Thoracic aorta (tissue), 2 donors: ENCODE results near the gene MRPL55. TPM values are rescaled to one million over a fixed set of nuclear protein-coding genes. Genes with fewer than 3 reads are reported as not detected.

ENCODE experiments used
- ATAC-seq: fragments of 150-250 bp; one replicate; pipeline ENCODE4 v1.8.0; 2017; ENCODE audit warnings: low read depth; ENCODE audit not compliant: insufficient number of reproducible peaks, low FRiP score
- DNase-seq: peaks from one replicate; pipeline ENCODE4 v3.0.0-alpha.2; 2020; ENCODE audit warnings: low spot score
- H3K27ac ChIP-seq, 2 donors: fragments of 200-600 bp; sonication (generic); 1 replicate in 1 of 2; 2 replicates in 1 of 2; pipeline ENCODE4 v1.5.1; 2016; ENCODE audit warnings: mild to moderate bottlenecking in 2 of 2, moderate library complexity in 2 of 2
- H3K27me3 ChIP-seq: fragments of 200-600 bp; sonication (generic); replicated peaks from 2 replicates; pipeline ENCODE4 v1.6.0; 2016; ENCODE audit warnings: mild to moderate bottlenecking; ENCODE audit not compliant: insufficient read depth
- H3K36me3 ChIP-seq: fragments of 200-600 bp; sonication (generic); one replicate; pipeline ENCODE4 v1.5.1; 2016
- H3K4me1 ChIP-seq, 2 donors: fragments of 200-600 bp; sonication (generic); 1 replicate in 1 of 2; 2 replicates in 1 of 2; pipeline versions ENCODE4 v1.5.1 to v1.6.0; 2016; ENCODE audit warnings: low read depth in 2 of 2, mild to moderate bottlenecking in 1 of 2; ENCODE audit not compliant: control insufficient read depth in 1 of 2
- H3K4me3 ChIP-seq: fragments of 200-600 bp; sonication (generic); 2 replicates; pipeline ENCODE4 v1.5.1; 2016; ENCODE audit warnings: mild to moderate bottlenecking
- H3K9me3 ChIP-seq: fragments of 200-600 bp; sonication (generic); 2 replicates; pipeline ENCODE4 v1.5.1; 2016
- total RNA-seq, 2 donors: library from RNA; depleted of rRNA; stranded (reverse); fragments of >200 nt; gene quantifications; one replicate each; pipeline versions ENCODE4 v1.1.0 to v1.2.3, GENCODE V29; 2016
- TF ChIP-seq, protein P1 (sequence below): fragments of 200-600 bp; sonication (generic); IDR thresholded peaks from one replicate; pipeline ENCODE4 v1.5.1; 2019; ENCODE audit warnings: antibody characterized with exemption

MRPL55 gene
- total RNA-seq, 2 donors from 2014 or later, result 32.4 to 79.3 TPM

DNA sequence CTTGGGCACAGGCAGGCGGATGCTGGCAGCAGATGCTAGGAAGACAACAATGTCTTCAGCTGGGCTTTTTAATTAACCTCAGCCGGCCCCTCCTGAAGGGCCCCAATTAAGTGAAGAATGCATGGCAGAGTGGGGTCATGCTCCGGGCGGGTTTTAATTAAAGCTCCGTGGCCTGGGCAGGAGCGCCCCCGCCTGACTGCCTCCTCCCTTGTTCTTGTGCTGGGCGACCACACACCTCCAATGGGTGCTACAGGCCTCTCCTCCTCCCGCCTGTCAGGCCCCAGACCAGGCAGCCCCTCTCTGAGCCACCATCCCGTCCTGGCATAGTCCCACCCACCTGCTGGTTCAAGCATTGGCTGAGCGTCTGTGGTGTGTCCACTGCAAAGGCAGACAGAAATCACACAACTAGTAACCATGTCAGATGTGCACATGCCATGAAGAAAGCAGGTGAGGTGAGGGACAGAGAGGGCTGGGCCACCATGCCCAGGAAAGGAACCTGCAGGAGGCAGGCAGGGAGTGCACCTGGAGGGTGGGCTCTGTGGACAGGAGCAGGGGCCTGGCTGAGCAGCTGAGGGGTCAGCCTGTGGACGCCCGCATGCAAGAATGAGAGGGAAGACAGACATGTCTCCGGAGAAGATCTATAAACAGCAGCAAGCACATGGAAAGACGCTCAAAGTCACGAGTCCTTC, 35.1 kb downstream of the MRPL55 start:
- DNase-seq (no peak), ATAC-seq (no peak)
- Histone ChIP-seq H3K9me3 (no peaks in the 10 kb centered on the region), H3K27ac (no peak overlapping the region), H3K4me3 (no peak overlapping the region), H3K27me3 (no peaks in the 10 kb centered on the region), H3K36me3 (no peaks in the 10 kb centered on the region), H3K4me1 (no peaks in the 10 kb centered on the region)
- TF ChIP-seq, protein P1, sequence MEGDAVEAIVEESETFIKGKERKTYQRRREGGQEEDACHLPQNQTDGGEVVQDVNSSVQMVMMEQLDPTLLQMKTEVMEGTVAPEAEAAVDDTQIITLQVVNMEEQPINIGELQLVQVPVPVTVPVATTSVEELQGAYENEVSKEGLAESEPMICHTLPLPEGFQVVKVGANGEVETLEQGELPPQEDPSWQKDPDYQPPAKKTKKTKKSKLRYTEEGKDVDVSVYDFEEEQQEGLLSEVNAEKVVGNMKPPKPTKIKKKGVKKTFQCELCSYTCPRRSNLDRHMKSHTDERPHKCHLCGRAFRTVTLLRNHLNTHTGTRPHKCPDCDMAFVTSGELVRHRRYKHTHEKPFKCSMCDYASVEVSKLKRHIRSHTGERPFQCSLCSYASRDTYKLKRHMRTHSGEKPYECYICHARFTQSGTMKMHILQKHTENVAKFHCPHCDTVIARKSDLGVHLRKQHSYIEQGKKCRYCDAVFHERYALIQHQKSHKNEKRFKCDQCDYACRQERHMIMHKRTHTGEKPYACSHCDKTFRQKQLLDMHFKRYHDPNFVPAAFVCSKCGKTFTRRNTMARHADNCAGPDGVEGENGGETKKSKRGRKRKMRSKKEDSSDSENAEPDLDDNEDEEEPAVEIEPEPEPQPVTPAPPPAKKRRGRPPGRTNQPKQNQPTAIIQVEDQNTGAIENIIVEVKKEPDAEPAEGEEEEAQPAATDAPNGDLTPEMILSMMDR, result no peak

DNA sequence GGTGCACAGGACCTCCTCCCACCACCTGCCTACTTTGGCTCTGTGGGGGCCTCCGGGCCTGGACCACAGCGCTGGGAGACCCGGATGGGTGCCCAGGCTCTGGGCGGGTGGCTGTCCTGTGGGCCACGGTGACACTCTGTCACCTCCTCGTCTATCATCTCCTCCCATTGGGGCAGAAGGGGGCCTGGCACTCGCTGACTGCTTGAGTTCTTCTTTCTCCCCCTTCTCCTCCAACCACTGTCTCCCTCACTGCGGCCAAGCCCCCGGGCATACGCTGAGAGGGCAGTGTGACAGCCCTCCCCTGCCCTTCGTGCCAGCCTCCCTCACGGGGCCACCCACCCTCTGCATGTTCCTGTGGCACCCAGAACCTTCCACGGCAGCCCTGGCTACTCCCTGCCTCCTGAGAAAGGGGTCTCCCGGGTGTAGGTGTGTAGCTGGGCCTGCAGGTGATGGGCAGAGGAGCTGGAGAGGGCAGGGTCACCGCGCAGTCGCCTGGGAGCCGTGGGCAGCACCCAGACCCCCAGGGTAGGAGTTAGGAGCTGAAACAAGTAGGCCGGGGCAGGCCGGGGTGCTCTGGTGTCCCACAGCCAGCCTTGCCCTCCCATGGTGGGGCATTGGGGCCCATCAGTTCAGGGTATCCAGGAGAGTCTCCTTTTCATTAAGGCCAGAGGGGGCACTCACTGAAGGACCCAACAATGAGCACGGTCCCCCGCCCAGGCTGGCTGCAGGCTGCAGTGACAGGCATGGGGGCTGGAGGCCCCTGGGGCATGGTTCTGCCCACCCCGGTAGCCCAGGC, 35.8 kb downstream of the MRPL55 start:
- no peak for ATAC-seq
- TF ChIP-seq, protein P1, result no peak

DNA sequence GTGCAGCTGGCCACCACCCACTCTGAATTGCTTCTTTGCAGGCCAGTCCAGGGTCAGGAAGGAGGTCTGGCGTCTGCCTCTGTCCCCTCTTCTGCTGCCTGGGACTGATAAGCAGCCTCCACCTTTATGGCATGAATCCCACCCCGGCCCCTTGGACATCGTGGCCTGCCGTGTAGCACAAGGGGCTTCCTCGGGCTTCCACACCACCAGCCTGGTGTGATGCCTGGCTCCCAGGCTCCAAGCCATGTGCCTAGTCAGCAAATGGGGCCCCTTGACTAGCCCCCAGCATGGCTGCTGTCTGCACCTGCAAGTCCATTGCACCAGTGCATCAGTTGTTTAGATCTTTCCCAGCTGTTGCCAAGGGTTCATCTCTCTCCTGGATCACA, 36.4 kb downstream of the MRPL55 start:
- no peak overlapping the region for H3K27ac ChIP-seq
- DNase-seq (no peak), ATAC-seq (no peak)
- H3K4me1 ChIP-seq, result no peaks in the 10 kb centered on the region
- no peaks in the 10 kb centered on the region for H3K36me3 ChIP-seq
- no peaks in the 10 kb centered on the region for H3K9me3 ChIP-seq
- H3K27me3 ChIP-seq, result no peaks in the 10 kb centered on the region
- H3K4me3 ChIP-seq, result no peak overlapping the region
- TF ChIP-seq, protein P1, result no peak

More for the DNA sequence above, 35.8 kb downstream of the MRPL55 start:
- Histone ChIP-seq H3K27me3 (no peaks in the 10 kb centered on the region), H3K36me3 (no peaks in the 10 kb centered on the region), H3K27ac (no peak overlapping the region), H3K4me1 (no peaks in the 10 kb centered on the region), H3K9me3 (no peaks in the 10 kb centered on the region), H3K4me3 (no peak overlapping the region)
- no peak for DNase-seq

DNA sequence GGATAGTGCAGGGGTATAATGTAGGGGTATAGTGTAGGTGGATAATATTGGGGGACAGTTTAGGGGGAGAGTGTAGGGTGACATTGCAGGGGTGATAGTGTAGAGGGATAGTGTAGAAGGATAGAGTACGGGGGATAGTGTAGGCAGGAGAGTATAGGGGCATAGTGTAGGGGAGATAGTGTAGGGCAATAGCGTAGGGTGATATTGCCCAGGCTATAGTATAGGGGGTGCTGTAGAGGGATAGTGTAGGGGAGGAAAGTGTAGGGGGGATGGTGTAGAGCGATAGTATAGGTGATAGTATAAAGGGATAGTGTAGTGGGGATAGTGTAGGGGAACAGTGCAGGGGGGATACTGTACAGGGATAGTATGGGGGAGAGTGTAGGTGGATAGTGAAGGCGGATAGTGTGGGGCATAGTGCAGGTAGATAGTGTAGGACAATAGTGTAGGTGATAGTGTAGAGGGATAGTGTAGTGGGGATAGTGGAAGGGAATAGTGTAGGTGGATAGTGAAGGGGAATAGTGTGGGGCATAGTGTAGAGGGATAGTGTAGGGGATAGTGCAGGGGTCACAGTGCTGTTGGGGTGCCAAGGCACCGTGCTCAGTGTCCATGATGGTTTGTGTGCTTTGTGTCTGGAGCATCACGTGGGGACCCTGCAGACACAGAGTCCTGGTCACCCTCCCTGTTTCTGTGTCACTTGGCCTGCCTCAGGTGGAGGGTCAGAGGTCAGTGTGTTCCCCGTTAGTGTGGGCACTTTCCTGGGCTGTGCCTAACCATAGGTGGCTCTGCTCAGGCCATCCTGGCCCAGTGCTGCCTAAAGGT, 37.1 kb downstream of the MRPL55 start:
- TF ChIP-seq, protein P1, result no peak
- ATAC-seq, result no peak
- H3K9me3 ChIP-seq, result no peaks in the 10 kb centered on the region

DNA sequence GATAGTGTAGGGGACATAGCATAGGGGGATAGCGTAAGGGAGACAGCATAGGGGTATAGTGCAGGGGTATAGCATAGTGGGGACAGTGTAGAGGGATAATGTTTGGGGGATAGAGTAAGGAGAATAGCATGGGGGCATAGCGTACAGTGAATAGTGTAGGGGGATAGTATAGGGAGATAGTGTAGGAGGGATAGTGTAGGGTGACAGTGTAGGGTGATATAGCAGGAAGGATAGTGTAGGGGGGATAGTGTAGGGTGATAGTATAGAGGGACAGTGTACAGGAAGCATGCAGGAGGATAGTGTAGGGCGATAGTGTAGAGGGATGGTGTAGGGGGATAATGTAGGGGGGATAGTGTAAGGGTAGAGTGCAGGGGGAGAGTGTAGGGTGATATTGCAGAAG, 38.2 kb downstream of the MRPL55 start:
- ATAC-seq (no peak), DNase-seq (no peak)
- H3K9me3 ChIP-seq, result no peaks in the 10 kb centered on the region
- no peaks in the 10 kb centered on the region for H3K4me1 ChIP-seq
- H3K27me3 ChIP-seq, result no peaks in the 10 kb centered on the region
- H3K4me3 ChIP-seq, result no peak overlapping the region
- H3K27ac ChIP-seq, result no peak overlapping the region
- no peaks in the 10 kb centered on the region for H3K36me3 ChIP-seq
- TF ChIP-seq, protein P1, result no peak

More for the DNA sequence above, 37.1 kb downstream of the MRPL55 start:
- H3K4me1 ChIP-seq, result no peaks in the 10 kb centered on the region
- no peak for DNase-seq
- no peak overlapping the region for H3K27ac ChIP-seq
- no peaks in the 10 kb centered on the region for H3K27me3 ChIP-seq
- no peak overlapping the region for H3K4me3 ChIP-seq
- no peaks in the 10 kb centered on the region for H3K36me3 ChIP-seq
